GM21390 (cell line): Measurements from ENCODE around the gene PLEKHM3.
"Not testable (repeated sequence)": the region's sequence is repeated elsewhere in the genome, so short reads cannot be mapped to it uniquely, and the experiment has no call there.

Experiments
- ATAC-seq: cut with Tn5 transposase; IDR thresholded peaks from one replicate; pipeline ENCODE4 v1.9.1; 2021; ENCODE audit not compliant: unreplicated experiment

The PLEKHM3 gene

GRCh38 chr2:207835805-207836204 is 189.5 kb downstream of the PLEKHM3 start:
- ATAC-seq: no peak

DNA sequence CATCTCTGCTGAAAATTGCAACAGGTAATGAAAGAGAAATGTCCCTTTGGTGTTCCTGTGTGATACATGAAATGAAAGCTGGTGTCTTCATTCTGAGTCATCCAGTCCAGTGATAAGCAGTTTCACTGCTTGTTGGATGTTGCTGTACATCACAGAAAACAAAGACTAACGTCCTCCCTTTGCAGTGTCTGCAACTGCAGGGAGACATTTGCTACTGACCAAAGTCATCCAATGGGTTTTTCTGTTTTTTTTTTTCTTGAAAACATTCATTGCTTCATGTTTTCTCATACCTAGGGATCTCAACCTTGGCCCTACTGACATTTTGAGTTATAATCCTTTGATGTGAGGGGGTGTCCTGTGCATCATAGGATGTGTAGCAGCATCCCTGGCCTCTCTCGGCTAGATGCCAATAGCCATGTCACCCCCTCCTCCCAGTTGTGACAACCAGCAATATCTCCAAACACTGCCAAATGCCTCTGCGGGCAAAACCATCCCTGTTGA is 192.0 kb downstream of the PLEKHM3 start:
- peak; percentile 98 for ATAC-seq

DNA sequence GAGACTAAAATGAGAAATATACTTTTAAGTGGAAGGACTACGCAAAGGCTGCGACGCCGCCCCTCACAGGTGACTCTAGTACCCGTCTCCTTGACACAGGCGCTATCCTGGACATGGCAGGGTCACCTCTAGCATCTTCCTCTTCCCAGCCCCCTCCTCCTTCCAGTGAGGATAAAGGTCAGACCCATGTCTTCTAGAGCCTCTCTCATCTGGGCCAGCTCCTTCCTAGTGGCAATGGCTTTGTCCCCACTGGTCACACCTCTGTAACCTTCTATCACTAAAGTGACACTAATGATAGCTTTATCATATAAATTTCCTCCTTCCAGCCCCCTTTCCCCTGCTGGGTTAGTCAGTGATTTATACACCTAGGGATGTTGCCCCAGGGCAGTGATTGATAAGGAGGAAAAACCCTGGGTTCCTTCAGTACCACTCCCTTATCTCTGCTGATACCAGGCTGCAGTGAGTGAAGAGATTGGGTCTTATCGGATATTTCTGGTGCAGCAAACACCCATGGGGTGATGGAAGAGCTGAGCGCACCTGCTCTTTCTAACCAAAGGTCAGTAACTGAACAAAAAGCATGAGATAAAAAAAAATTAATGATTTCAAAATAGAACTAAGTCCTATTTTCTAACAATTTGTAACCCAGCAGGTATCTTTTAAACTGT is 193.6 kb downstream of the PLEKHM3 start:
- no peak for ATAC-seq

- no peak for ATAC-seq
Observed at GRCh38 chr2:207830778-207831438, 194.4 kb downstream of the PLEKHM3 start.

DNA sequence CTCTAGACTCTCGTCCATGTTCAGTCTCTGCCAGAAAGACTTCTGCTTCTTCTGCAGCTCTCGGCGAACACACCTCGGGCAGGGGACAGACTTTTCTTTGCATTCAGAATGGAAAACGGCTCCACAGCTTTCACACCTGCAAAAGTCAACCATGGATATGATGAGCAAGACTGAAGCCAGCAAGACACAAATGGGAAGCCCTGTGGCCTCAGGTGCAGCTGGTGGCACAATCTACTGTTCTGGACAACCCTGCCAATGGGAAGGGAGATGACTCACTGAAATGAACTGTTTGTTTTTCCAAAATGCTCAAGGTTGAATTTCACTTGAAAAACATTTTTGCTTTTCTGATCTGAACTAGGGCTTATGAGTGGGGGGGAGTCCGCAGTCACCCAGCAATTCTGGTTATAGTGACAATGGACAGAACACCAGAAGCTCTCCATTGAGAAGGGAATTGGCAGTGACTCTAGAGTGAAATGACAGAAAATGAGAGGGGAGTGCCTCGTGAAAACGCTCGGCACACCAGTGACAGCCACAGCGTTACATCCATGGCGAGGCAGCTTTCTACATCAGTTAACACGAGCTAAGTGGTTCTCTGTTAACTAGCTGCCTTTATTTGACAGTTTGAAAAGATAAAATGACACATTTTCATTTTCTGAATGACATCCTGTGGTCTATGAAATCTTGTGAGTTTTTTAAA is 196.8 kb downstream of the PLEKHM3 start:
- no peak for ATAC-seq

GRCh38 chr2:207825978-207826377 is 199.3 kb downstream of the PLEKHM3 start:
- no peak for ATAC-seq

DNA sequence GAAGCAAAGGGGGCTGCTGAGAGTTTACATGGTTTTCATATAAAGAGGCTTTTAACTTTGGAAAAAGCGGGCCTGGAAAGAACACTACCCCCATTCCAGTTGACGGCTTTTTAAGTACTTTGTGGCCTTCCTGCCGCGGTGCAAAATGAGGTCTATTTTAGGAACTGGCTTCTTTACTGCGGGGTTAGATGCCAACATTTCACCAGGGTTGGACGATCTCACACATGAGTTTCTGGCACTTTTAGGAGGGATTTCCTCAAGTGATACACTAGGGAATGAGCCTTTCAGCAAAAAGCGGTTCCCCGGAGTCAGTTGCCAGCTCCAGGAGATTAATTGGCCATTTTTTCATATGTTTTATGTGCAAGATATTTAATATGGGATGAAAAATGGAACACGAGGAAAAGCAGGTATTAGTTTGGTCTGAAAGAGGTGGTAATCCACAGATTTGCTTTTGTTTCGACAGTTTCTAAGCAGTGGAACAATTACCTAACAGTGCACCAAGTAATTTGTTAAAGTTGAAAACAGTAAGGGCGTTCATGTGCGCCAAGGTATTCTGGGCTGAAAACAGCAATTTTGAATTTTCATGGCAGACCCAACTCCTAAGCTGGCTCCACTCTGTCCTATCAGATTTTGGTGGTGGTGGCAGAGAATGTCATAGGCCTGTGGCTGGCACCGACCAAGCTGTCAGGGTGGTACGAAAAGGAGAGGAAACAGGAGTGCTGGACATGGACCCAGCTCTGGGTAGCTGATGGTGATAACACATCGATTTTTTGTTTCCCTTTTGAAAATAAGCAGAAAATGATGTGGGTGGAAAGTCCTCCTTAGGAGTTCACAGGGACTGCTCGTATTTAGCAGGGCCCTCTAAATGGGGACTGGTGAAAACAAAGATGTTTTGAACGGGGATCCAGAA is 200.0 kb downstream of the PLEKHM3 start:
- ATAC-seq: no peak

GRCh38 chr2:207823865-207824264 is 201.5 kb downstream of the PLEKHM3 start:
- ATAC-seq: no peak

DNA sequence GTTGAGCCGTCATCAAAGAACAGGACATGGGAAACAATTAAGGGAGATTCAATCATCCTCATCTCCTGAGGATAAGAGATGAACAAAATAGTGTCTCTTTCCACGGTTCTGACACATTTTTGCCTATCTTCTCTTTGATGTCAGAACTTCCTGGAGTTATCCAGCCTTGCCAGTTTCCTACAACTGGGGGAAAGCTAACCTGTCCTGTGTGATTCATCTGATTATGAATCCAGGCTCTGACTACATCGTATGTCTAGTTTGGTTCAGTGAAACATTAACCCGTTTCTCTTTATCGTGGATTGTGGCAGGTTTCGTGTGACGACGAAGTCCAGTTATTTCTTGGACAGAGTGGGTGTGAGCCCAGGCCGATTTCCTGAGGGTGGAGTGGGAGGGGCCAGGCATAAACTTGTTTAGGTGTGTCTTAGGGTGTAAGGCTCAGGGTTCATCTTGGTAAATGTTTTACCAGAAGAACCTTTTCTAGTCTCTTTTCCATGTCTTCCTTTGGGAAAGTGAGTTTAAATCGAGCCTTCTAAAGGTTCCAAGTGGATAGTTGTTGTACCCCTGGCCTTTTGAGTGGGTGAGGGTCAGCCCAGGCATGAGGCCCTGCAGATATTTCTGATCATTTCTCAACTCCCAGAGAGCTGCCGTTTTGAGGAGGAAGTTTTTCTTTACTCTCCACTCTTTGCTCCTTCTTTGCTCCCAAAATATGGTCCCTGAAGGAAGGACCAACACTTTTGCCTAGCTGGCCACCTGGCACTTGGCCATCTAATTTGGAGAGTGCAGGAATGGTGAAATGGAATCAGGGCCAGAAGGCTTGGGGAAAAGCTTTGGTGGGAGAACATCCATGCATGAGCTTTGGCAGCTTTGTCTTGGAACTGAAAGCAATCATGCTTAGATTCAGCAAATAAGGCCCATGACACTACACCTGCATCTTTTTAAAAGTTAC is 205.2 kb downstream of the PLEKHM3 start:
- no peak for ATAC-seq

- ATAC-seq: no peak
Observed at GRCh38 chr2:207819021-207819797, 206.1 kb downstream of the PLEKHM3 start.

DNA sequence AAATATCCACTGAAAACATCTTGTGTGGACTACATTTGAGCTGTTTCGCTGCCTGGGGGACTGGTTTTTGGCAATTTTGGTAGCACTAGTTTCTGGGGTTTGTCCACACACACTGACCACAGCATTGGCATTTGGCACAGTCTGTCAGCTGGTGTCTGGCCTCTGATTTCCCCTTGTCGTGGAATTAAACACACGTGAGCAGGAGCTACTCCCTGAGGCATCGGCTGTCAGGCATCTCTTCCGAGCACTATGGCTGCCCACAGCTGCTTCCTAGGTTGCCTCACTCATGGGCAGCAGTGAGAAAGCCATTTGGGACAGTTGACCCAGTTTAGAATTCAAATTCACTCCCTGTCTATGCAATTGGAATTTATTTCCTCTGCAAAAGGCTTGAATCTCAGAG is 208.8 kb downstream of the PLEKHM3 start:
- no peak for ATAC-seq

GRCh38 chr2:207815254-207815653 is 210.1 kb downstream of the PLEKHM3 start:
- no peak for ATAC-seq

DNA sequence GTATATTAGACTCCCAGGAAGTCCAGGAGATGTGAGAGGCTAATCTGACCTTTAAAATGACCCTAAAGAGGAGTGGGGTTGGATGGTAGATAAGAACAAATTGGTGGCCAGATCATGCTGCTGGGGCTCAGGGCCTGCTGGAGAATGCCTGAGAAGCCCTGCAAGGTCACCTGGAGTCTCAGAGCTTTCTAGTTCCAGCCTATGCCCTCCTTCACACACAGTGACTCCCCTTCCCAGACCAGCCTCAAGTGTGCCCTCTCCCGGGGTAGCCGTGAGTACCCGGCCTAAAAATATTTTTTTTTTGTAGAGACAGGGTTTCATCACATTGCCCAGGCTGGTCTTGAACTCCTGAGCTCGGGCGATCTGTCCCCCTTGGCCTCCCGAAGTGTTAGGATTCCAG is 211.4 kb downstream of the PLEKHM3 start:
- no peak for ATAC-seq

- ATAC-seq: no peak
Observed at GRCh38 chr2:207813221-207813916, 212.0 kb downstream of the PLEKHM3 start.

GRCh38 chr2:207812726-207813080 is 212.6 kb downstream of the PLEKHM3 start:
- no peak for ATAC-seq

GRCh38 chr2:207812058-207812725 is 213.1 kb downstream of the PLEKHM3 start:
- no peak for ATAC-seq

- ATAC-seq: not testable (repeated sequence)
Observed at GRCh38 chr2:207811658-207812057, 213.7 kb downstream of the PLEKHM3 start.

DNA sequence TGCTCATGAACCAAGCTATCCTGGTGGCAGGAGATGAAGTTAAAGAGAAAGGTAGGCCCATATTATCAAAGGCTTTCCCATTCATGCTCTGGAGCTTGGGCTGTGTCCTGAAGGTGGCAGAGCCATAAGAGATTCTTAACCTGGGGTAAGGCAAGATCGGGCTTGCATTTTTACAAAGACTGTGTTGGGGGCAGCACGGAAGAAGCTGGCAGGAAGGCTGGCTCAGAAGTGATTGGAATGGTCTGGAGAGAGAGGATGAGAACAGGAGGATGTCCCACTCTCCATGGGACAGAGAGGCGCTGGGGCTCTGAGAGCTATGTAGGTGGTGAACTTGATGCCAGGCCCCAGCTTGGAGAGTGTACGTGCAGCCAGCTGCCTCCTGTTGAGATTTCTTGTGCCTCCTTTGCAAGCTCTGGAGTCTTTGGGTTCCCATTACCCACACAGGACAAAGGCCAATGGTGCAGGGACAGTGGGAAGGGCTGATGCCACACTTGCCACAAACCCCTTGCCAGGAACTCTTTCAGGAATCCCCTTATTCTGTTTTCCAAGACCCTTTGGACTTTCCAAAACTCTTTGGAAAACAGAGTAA is 215.0 kb downstream of the PLEKHM3 start:
- no peak for ATAC-seq
